HG03135 (cell line): Measurements from ENCODE around the gene VPS4B.
"Not testable (repeated sequence)": the region's sequence is repeated elsewhere in the genome, so short reads cannot be mapped to it uniquely, and the experiment has no call there.

ENCODE experiments used
- ATAC-seq: cut with Tn5 transposase; IDR thresholded peaks from one replicate; pipeline ENCODE4 v1.9.1; 2021; ENCODE audit warnings: mild to moderate bottlenecking, moderate library complexity; ENCODE audit not compliant: unreplicated experiment

VPS4B gene

GRCh38 chr18:63373161-63373560 lies 49.1 kb downstream of the VPS4B start:
- no peak for ATAC-seq

DNA sequence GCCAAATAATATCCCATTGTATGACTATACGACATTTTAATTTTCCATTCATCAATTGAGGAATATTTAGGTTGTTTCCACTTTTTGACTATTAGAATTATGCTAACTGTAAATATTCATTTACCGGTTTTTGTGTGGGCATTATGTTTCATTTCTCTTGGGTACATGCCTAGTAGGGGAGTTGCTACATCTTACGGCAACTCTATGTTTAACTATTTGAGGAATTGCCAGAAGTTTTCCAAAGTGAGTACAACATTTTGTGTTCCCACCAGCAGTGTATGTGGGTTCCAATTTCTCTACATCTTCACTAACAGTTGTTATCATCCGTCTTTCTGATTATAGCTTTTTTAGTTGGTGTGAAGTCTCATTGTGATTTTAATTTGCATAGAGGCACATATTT lies 53.7 kb downstream of the VPS4B start:
- no peak for ATAC-seq

DNA sequence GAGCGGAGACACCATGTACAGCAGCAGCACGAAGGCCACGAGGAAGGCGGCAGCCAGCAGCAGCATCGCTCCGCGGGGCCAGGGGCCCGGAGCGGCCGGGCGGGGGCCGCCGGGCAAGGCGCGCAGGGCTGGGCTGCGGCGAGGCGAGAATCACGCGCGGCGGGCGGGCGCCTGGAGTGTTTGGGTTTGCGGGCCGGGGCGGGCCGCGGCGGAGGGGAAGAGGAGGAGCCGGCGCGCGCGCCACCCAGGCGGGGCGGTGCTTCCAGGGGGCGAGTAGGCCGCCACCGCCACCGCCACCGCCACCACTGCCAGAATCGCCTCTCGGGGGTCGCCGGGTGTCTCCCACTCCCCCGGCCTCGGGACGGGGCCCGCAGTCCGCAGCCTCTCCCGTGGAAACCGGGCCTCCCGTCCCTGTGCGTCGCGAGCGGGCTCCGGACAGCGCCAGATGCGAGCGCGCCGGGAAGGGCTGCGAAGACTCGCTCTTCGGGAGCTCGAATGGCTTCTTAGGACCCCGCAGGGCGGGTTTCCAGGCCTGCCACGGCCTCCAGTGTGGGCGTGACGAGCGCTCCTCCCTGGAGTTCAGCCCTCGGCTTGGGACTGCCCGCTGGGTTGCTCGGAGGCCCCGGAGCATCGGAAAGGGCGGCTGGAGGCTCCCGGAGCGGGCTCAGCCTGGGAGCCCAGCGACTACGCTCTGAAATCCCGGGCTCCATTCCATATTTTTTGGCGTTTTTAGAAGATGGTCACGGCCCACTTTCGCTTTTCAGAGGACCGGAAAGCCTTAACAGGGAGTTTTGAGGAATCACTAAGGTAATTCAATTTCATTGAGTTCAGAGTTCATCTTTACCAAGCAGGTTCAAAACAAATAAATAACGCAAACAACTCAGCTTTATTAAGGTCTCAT lies 55.0 kb downstream of the VPS4B start, which contains the start of gene KDSR:
TSS of gene KDSR (minus strand) at position 154 of the 901 bp plus-strand sequence. CDS start at position 66, 88 bp downstream.
- ATAC-seq = peak; percentile 86

GRCh38 chr18:63366213-63367052 lies 55.8 kb downstream of the VPS4B start:
- peak; percentile 35 for ATAC-seq

- ATAC-seq = no peak
Measured at GRCh38 chr18:63365876-63366212, 56.4 kb downstream of the VPS4B start.

- no peak for ATAC-seq
Measured at GRCh38 chr18:63363951-63364350, 58.3 kb downstream of the VPS4B start.

GRCh38 chr18:63363420-63363819 lies 58.9 kb downstream of the VPS4B start:
- ATAC-seq = not testable (repeated sequence)

GRCh38 chr18:63356272-63356896 lies 65.9 kb downstream of the VPS4B start:
- no peak for ATAC-seq

GRCh38 chr18:63350230-63350629 lies 72.0 kb downstream of the VPS4B start:
- ATAC-seq = no peak

DNA sequence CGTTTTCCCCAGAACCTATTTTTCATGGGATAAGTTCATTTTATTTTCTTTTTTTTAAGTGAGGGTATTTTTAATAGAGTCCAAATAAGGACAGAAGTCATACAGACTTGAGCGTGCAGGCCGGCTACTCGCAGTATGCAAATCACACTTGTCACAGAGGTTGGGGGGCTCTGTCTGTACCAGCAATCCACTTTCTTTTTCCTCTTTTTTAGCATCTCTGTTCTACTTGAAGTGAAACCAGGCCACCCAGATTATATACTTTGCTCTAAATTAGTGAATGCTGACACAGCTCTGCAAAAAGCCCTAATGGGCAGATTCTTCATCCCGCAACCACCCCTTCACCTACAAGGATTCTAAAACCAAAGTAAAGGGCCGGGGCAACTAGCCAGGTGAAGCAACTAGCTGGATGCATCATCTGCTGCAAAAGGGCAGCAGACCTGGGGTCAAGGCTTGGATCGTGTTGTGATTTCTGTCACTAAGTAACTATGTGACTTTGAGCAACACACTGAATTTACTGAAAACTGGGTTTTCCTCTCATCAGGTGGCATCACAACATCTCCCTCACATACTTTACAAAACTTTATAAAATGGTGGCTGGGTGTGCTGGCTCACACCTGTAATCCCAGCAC lies 73.7 kb downstream of the VPS4B start:
- no peak for ATAC-seq

DNA sequence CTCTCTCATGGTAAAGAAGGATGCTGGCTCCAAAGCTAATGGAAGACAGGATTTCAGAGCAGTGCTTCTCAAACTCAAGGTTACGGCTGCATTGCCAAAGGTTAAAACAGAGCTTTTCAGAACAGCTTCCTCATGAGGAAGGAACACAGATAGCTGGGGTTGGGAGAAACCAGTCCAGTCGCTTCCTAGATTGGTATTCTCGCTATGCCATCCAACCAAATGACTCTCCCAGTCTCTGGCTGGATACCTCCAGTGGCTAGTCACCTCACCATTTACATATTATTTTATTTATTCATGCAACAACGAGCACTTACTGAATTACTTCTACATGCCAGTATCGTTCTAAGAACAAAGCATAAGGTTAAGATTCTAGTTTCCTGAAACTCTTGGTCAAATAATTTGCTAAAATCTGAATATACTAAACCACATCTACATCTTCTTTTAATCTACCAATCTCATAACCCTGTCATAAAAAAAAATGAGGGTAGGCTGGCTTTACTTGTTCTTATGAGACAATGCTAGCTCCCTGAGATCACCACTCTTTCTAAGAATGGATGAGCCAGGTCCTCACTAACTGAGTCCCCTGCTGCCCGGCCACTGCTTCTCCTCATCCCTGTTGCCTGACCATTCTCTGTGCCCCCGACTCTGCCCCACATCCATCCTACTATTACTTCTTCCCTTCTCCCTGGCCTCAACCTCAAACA lies 75.6 kb downstream of the VPS4B start:
- ATAC-seq = no peak

- no peak for ATAC-seq
Measured at GRCh38 chr18:63346031-63346430, 76.2 kb downstream of the VPS4B start.

- no peak for ATAC-seq
Measured at GRCh38 chr18:63344918-63345317, 77.4 kb downstream of the VPS4B start.

- no peak for ATAC-seq
Measured at GRCh38 chr18:63344263-63344662, 78.0 kb downstream of the VPS4B start.

DNA sequence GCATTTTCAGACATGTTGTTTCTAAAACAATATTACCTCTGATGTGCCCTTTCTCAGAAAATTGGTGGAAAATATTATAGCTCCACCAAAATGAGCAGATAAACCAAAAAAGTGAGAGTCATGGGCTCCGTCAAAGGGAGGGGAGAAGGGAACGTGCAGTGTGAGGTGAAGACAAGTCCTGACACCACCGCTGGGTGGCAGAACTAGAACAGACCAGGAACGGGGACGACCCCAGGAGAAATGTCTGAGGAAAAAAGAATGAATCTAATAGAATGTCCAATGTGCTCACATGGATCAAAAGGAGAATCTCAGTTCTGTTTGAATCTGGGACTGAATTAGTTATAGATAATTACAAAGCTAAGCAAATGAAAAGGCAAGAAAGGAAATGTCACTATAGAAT lies 80.1 kb downstream of the VPS4B start:
- ATAC-seq = no peak

GRCh38 chr18:63339920-63340484 lies 82.3 kb downstream of the VPS4B start:
- no peak for ATAC-seq
